GM19025 (cell line): ENCODE data around the gene SLC2A3.
"Not testable (repeated sequence)": the region's sequence is repeated elsewhere in the genome, so short reads cannot be mapped to it uniquely, and the experiment has no call there.

Experiments
- ATAC-seq: cut with Tn5 transposase; IDR thresholded peaks from one replicate; pipeline ENCODE4 v1.9.1; 2021; ENCODE audit warnings: mild to moderate bottlenecking, low read depth, moderate library complexity; ENCODE audit not compliant: unreplicated experiment

Gene SLC2A3

GRCh38 chr12:7935590-7936581, at the start of gene SLC2A3:
SLC2A3 (minus strand) TSS chr12:7936187; CDS start chr12:7936034, 153 bp downstream.
- ATAC-seq: no peak

DNA sequence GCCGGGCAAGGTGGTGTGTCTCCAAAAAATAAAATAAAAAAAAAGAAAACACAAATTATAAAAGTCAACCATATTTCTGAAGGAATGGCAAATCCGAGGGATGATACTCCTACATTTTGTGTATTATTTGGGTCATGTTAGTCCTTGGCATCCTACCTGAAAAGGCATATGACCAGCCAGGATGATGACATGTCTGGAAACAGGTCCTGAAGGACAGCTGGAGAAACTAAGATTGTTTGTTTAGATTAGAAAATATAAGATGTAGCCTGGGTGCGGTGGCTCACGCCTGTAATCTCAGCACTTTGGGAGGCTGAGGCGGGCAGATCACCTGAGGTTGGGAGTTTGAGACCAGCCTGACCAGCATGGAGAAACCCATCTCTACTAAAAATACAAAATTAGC, 48.9 kb upstream of the SLC2A3 start:
- ATAC-seq: no peak

GRCh38 chr12:7983460-7983859, 47.5 kb upstream of the SLC2A3 start:
- not testable (repeated sequence) for ATAC-seq

DNA sequence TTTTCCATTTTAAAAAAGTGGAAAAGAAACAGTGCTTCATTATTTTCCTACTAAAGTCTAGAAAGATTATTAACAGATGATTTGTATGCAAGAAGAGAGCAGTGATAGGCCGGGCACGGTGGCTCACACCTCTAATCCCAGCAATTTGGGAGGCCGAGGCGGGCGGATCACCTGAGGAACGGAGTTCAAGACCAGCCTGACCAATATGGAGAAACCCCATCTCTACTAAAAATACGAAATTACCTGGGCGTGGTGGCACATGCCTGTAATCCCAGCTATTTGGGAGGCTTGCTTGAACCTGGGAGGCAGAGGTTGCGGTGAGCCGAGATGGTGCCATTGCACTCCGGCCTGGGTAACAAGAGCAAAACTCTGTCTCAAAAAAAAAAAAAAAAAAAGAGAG, 47.0 kb upstream of the SLC2A3 start:
- not testable (repeated sequence) for ATAC-seq

DNA sequence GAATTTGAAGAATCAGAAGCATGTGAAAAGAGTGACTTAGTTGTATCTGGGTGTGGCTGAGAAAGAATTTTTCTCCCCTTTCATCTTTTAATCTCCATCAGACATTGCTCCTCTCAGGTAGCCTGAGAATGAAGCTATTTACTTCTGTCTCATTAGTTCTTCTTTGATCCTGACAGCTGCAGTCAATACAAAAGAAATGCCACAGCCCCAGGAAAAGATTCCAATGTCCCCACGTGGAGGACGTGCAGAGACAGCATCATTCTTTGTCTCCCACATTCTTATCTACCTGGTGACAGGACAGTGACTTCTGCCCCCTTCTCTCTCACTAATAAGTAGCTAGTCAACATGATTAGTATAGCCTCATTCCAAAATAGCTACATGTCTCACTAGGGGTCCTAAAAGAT, 46.3 kb upstream of the SLC2A3 start:
- ATAC-seq: not testable (repeated sequence)

DNA sequence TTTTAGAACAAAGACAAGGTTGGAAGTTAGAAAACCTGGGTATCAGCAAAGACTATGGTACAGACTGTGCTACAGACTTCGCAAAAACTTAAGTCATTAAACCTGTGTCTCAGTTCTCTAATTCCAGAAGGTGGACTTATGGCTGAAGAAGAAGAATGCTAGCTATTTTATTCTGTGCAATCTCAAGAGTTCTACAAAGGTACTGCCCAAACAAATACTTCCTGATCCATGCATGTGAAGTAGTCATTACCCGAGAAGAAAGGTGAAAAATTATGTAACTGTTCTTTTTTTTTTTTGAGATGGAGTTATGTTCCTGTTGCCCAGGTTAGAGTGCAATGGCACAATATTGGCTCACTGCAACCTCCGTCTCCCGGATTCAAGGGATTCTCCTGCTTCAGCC, 45.5 kb upstream of the SLC2A3 start:
- no peak for ATAC-seq

DNA sequence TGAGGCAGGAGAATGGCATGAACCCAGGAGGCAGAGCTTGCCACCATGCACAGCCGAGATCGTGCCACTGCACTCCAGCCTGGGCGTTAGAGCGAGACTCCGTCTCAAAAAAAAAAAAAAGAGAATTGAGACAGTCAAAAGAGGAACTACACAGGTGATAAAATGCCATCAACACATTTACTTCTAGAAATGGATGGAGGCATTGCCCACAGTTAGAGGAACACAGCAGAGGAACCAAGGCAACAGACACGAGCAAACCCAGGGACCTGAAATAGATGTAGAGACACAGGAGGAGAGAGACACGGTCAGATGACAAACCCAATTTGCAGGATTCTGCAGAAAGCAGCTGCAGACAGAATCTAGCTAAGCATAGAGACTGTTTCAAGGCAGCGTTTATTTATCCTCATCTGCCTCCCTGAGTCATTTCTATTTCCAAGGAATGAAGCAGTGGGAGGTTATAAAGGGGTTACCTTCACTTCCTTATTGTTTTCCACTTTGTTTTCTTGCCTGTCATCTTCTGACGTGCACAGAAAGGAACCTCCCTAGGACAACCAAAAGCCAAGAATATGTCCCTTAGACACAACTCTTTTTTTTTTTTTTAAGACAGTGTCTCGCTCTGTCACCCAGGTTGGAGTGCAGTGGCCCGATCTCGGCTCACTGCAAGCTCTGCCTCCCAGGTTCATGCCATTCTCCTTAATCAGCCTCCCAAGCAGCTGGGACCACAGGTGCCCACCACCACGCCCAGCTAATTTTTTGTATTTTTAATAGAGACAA, 41.6 kb upstream of the SLC2A3 start:
- ATAC-seq: not testable (repeated sequence)

GRCh38 chr12:7973457-7973825, 37.5 kb upstream of the SLC2A3 start:
- ATAC-seq: no peak

- no peak for ATAC-seq
Observed at GRCh38 chr12:7972734-7973456, 36.9 kb upstream of the SLC2A3 start.

DNA sequence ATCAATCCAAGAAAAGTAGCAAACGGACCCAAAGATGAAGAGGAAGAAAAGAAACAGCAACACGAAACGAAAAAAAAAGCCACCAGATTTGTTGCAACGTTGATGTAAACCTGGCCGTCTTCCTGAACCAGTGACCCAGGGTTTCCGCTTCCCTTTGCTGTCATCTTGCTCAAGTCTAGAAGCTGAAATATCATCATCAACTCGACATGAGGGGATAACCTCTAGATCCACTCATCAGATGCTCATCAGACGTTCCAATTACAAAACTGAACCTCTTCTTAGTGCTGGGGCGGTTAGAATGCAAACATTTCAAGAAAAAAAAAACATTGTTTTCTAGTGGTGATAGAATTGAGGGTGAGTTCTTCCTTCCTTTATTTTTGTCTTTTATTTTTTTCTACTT, 36.3 kb upstream of the SLC2A3 start:
- not testable (repeated sequence) for ATAC-seq

DNA sequence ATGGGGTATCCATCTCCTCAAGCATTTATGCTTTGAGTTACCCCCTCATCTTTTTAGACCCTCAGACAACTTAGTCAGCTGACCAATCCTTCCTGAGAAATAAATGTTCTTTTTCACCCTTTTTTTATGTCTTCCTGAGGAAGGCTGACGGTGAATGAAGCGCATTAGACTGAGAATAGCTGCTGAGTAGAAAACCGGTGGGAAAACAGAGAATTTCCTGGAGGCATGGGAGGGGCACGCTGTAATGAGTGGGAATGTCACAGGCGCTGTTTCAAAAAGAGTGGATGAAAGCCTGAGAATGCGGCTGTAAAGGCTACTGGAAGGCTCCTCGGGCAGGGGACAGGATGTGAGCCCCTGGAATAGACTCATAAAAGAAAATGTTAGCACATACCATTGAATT, 35.8 kb upstream of the SLC2A3 start:
- not testable (repeated sequence) for ATAC-seq

DNA sequence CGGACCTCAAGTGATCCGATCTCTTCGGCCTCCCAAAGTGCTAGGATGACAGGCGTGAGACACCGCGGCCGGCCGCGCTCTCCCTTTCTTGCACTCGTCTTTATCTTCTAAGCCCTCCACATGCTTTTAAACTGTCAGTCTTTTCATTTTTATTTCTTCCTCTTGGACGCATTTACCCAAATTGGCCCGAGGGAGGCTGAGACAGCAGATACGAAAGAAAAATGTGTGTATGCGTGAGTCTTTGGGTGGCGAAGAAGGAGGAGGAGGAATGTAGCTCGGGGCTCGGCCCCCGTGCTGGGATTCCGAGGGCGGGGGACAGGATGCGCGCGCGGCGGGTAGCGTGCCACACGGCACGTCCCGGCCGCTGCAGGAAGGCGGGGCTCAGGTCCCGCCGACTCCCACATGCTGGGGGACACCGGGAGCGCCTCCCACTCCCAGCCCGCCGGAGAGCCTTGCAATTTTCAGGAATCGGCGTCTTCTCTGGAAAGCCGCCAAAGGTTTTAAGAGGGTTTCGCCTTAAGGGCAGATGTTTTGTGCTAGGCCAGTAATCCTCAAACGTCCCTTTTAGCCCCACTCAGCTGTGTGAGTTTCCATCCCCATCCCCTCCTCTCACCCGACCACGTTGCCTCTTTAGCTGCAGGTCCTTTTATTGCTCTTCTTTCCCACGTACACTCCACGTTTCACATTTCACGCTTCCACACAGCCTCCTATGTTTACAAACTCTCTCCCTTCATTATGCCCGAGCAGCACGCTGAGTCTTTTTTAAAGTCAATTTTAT, 34.7 kb upstream of the SLC2A3 start:
- ATAC-seq: peak; percentile 93

- ATAC-seq: no peak
Observed at GRCh38 chr12:7966563-7966962, 30.6 kb upstream of the SLC2A3 start.

GRCh38 chr12:7964669-7965068, 28.7 kb upstream of the SLC2A3 start:
- not testable (repeated sequence) for ATAC-seq

GRCh38 chr12:7961395-7962178, 25.6 kb upstream of the SLC2A3 start:
- ATAC-seq: no peak

DNA sequence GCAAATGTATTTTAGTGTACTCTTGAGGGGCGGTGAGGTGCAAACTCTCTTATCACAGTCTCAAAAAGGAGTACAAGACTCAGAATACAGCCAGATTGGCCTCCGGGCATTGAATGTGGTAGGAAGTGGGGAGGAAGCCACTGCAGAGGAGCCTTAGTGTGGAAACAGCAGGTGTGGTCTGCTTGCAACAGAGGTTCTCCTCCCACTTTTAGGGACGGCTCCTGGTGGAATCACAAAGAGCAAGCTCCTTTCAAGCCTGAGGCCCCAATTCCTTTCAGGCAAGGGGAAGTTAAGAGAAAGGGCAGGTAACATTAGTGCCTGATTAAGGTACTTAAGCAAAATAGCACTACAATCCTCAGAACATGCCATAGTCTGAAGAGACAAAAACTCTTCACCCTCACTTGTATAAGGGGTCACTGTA, 23.7 kb upstream of the SLC2A3 start:
- no peak for ATAC-seq

DNA sequence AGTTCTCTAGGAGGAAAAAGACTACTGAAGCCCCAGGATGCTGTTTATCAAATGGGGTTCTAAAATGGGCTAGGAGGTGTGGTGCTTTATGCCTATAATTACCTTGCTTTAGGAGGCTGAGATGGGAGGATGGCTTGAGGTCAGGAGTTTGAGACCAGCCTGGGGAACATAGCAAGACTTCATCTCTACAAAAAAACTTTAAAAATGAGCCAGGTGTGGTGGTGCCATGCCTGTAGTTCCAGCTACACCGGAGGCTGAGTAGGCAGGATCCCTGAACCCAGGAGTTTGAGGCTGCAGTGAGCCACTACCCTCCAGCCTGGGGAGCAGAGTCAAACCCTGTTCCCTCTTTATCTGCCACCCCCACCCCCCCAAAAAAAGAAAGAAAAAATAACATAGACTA, 23.3 kb upstream of the SLC2A3 start:
- ATAC-seq: no peak

DNA sequence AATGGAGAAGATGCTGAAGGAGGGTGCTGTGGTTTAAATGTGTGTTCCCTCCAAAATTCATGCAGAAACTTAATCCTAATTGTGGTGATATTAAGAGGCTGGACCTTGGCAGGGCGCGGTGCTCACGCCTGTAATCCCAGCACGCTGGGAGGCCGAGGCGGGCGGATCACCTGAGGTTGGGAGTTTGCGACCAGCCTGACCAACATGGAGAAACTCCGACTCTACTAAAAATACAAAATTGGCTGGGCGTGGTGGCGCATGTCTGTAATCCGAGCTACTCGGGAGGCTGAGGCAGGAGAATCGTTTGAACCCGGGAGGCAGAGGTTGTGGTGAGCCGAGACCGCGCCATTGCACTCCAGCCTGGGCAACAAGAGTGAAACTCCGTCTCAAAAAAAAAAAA, 18.9 kb upstream of the SLC2A3 start:
- not testable (repeated sequence) for ATAC-seq

DNA sequence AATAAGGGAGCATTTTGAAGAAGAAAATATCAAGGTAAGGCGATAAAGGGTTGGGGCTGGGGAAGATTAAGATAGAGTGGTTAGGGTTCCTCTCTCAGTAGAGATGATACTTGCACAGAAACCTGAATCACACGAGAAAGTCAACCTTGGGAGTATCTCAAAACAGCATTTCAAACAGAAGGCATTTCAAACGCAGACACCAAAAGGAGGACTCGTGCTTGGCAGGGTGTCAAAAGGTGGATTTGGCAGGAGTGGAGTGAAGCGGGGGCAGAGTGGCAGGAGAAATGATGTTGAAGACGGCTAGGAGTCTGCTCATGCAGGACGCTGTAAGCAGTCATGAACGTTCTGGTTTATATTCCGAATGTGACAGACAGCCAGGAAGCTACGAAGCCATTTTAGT, 18.4 kb upstream of the SLC2A3 start:
- ATAC-seq: not testable (repeated sequence)
